GM10266 (cell line): Measurements from ENCODE around the gene DUOXA2.

Experiments
- DNase-seq: peaks from one replicate; pipeline ENCODE4 v3.0.0; 2012; ENCODE audit errors: extremely low spot score
- CTCF ChIP-seq: IDR thresholded peaks from 2 replicates; pipeline ENCODE4 v1.5.1; 2012; ENCODE audit warnings: mild to moderate bottlenecking, low read depth; ENCODE audit not compliant: control insufficient read depth, insufficient read depth; ENCODE audit errors: missing control alignments

The DUOXA2 gene

GRCh38 chr15:45093622-45094357, 20.3 kb upstream of the DUOXA2 start:
- no peak for TF ChIP-seq CTCF
- DNase-seq, result no peak

- TF ChIP-seq CTCF, result no peak
- no peak for DNase-seq
Measured at GRCh38 chr15:45094358-45094730, 19.8 kb upstream of the DUOXA2 start.

DNA sequence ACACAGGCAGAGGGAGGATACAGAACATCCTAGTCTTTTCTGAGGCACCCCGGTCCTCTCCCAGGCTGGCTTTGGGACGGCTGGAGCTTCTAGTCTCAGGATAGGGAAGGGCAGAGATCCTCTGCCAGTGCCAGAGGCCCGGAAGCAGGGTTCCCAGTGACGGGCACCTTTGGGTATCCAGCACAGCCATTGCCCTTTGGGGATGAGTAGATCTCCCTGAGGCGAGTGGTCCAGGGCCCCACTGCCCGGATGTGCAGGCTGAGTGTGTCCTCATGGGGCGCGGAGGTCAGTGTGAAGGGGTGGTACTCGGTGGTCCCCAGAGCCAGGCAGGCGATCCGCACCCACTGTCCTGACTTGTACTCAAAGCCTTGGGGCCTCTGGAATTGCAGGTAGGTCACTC, 18.5 kb upstream of the DUOXA2 start:
- TF ChIP-seq CTCF, result no peak
- no peak for DNase-seq

- no peak for DNase-seq
- TF ChIP-seq CTCF, result no peak
Measured at GRCh38 chr15:45097466-45097865, 16.7 kb upstream of the DUOXA2 start.

DNA sequence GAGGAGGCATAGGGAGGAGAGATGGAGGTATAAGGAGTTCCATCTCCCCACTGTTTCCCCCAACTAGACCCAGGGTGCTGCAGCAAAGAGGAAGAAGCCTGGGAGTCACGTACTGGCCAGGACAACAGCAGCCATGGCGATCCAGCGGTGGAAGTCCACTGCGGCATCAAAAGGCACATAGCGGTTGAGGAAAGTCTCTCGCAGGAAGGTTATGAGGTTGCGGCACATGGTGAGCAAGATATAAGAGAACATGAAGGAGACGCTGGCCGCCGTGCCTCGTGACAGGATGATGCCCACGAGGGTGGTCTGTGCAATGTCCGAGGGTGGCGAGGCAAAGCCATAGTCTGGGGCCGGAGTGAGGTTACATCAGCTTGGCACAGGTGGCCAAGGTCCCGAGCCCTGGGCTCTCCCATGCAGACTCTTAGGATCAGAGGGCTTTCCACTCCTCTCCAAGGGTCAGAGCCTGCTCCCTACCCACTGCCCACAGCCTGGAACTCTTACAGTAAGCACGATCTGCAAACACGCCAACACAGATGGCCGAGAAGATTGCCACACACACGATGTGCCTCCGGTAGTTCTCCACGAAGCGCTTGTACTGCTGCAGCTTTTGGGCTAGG, 14.5 kb upstream of the DUOXA2 start:
- no peak for TF ChIP-seq CTCF
- no peak for DNase-seq

DNA sequence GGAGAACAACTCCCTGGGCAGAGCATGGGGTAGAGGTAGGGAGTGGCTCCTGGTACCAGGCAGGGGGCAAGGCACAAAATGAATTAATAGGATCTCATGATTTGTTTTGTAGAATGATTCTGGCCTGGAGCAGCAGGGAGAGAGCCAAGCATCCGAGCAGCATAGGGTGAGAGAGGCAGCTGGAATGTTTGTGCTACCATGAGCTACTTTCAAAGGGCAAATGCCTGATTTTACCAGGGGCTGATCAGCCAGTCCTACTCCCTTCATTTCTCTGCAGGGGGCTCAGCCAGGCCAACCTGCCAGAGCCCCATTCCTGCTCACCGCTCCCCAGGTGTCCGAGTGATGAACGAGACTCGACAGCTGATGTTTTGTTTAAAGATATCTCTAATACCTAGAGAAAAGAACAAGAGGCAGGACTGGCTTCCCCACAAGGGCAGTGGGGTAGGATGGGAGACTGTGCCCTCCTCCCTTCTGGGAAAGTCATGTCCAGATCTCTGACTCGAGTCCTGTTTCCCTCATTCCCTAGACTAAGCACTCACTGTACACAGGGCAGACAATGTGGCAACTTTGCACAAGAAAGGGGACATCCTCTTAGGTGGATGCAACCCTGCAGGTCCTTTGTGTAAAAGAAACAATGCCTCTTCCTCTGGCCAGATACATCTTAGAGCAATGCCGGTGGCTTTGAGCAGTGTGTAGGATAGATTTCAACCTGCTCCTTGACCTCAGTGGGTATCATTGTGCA, 13.1 kb upstream of the DUOXA2 start:
- no peak for TF ChIP-seq CTCF
- DNase-seq, result no peak

- no peak for DNase-seq
- no peak for TF ChIP-seq CTCF
Measured at GRCh38 chr15:45101749-45102148, 12.4 kb upstream of the DUOXA2 start.
